H9 (cell line): ENCODE results near the gene GPR171. TPM values are rescaled to one million over a fixed set of nuclear protein-coding genes. Genes with fewer than 3 reads are reported as not detected.

Source experiments
- DNase-seq: peaks from one replicate; pipeline ENCODE4 v3.0.0-alpha.2; 2017
- H2AFZ ChIP-seq: one replicate; pipeline ENCODE4 v1.6.1; 2013; ENCODE audit warnings: mild to moderate bottlenecking, low read length, control low read depth, moderate library complexity
- H2AK5ac ChIP-seq: 2 replicates; pipeline ENCODE4 v1.6.1; 2013; ENCODE audit warnings: low read length, control low read depth, mixed read lengths; ENCODE audit not compliant: insufficient read length
- H2BK120ac ChIP-seq: one replicate; pipeline ENCODE4 v1.6.1; 2013; ENCODE audit warnings: low read depth, mild to moderate bottlenecking, low read length, control low read depth, inconsistent platforms; ENCODE audit not compliant: poor library complexity, severe bottlenecking
- H2BK12ac ChIP-seq: 2 replicates; pipeline ENCODE4 v1.6.1; 2013; ENCODE audit warnings: low read length, control low read depth, mixed read lengths, low read depth; ENCODE audit not compliant: insufficient read length
- H2BK15ac ChIP-seq: 2 replicates; pipeline ENCODE4 v1.6.1; 2013; ENCODE audit warnings: low read depth, low read length, control low read depth
- H2BK20ac ChIP-seq: one replicate; pipeline ENCODE4 v1.6.1; 2013; ENCODE audit warnings: low read depth, mild to moderate bottlenecking, low read length, control low read depth, inconsistent platforms; ENCODE audit not compliant: poor library complexity, severe bottlenecking
- H2BK5ac ChIP-seq: 2 replicates; pipeline ENCODE4 v1.6.1; 2013; ENCODE audit warnings: low read length, control low read depth, mixed read lengths; ENCODE audit not compliant: insufficient read length
- H3K14ac ChIP-seq: 2 replicates; pipeline ENCODE4 v1.6.1; 2013; ENCODE audit warnings: low read length, control low read depth; ENCODE audit not compliant: insufficient read depth
- H3K18ac ChIP-seq: 2 replicates; pipeline ENCODE4 v1.6.1; 2013; ENCODE audit warnings: low read depth, mild to moderate bottlenecking, mixed read lengths, low read length, control low read depth; ENCODE audit not compliant: insufficient read length
- H3K23ac ChIP-seq: 2 replicates; pipeline ENCODE4 v1.6.1; 2013; ENCODE audit warnings: low read length, control low read depth, mixed read lengths, low read depth; ENCODE audit not compliant: insufficient read length
- H3K23me2 ChIP-seq: 2 replicates; pipeline ENCODE4 v1.6.1; 2013; ENCODE audit warnings: low read depth, mild to moderate bottlenecking, mixed read lengths, low read length, control low read depth; ENCODE audit not compliant: insufficient read length, poor library complexity, severe bottlenecking
- H3K27ac ChIP-seq: 2 replicates; pipeline ENCODE4 v1.5.1; 2013; ENCODE audit warnings: low read length, control low read depth, mixed read lengths, low read depth; ENCODE audit not compliant: insufficient read length
- H3K27me3 ChIP-seq: 2 replicates; pipeline ENCODE4 v1.6.1; 2013; ENCODE audit warnings: low read length, control low read depth, inconsistent platforms; ENCODE audit not compliant: insufficient read depth
- H3K4ac ChIP-seq: 2 replicates; pipeline ENCODE4 v1.6.1; 2013; ENCODE audit warnings: low read depth, mild to moderate bottlenecking, control low read depth, inconsistent platforms, low read length, moderate library complexity
- H3K4me1 ChIP-seq: 2 replicates; pipeline ENCODE4 v1.6.1; 2013; ENCODE audit warnings: low read length, control low read depth, inconsistent platforms; ENCODE audit not compliant: insufficient read depth
- H3K4me2 ChIP-seq: 2 replicates; pipeline ENCODE4 v1.6.1; 2013; ENCODE audit warnings: low read length, control low read depth, mixed read lengths; ENCODE audit not compliant: insufficient read length, insufficient read depth
- H3K56ac ChIP-seq: 2 replicates; pipeline ENCODE4 v1.6.1; 2013; ENCODE audit warnings: low read depth, mild to moderate bottlenecking, mixed read lengths, low read length, control low read depth; ENCODE audit not compliant: insufficient read length
- H3K79me1 ChIP-seq: 2 replicates; pipeline ENCODE4 v1.6.1; 2013; ENCODE audit warnings: low read depth, mild to moderate bottlenecking, moderate library complexity, low read length, control low read depth, inconsistent platforms; ENCODE audit not compliant: insufficient read depth, poor library complexity, severe bottlenecking
- H3K79me2 ChIP-seq: 2 replicates; pipeline ENCODE4 v1.6.1; 2013; ENCODE audit warnings: low read length, control low read depth, inconsistent platforms; ENCODE audit not compliant: insufficient read depth
- H3K9ac ChIP-seq: 2 replicates; pipeline ENCODE4 v1.6.1; 2013; ENCODE audit warnings: low read length, control low read depth, mixed read lengths; ENCODE audit not compliant: insufficient read length; ENCODE audit errors: extremely low read depth
- H3K9me3 ChIP-seq: one replicate; pipeline ENCODE4 v1.6.1; 2013; ENCODE audit warnings: low read depth, low read length, inconsistent platforms; ENCODE audit not compliant: control insufficient read depth
- H3T11ph ChIP-seq: one replicate; pipeline ENCODE4 v1.6.1; 2013; ENCODE audit warnings: mild to moderate bottlenecking, low read length, control low read depth, inconsistent platforms
- H4K20me1 ChIP-seq: one replicate; pipeline ENCODE4 v1.6.1; 2013; ENCODE audit not compliant: control insufficient read depth, insufficient read length, insufficient read depth
- H4K5ac ChIP-seq: 2 replicates; pipeline ENCODE4 v1.6.1; 2013; ENCODE audit warnings: low read depth, mild to moderate bottlenecking, mixed read lengths, low read length, control low read depth; ENCODE audit not compliant: insufficient read length
- H4K8ac ChIP-seq: replicated peaks from 2 replicates; pipeline ENCODE4 v1.6.1; 2013; ENCODE audit warnings: low read length, control low read depth, mixed read lengths, low read depth; ENCODE audit not compliant: insufficient read length
- H4K91ac ChIP-seq: 2 replicates; pipeline ENCODE4 v1.6.1; 2013; ENCODE audit warnings: low read depth, mild to moderate bottlenecking, moderate library complexity, mixed read lengths, low read length, control low read depth; ENCODE audit not compliant: insufficient read length
- H3K27ac Mint-ChIP-seq, 3 experiments: 2 replicates in 2 of 3; 3 replicates in 1 of 3; pipeline ENCODE4 v1.8.0; 2020 to 2021; ENCODE audit warnings: mixed read lengths in 3 of 3, mild to moderate bottlenecking in 1 of 3, moderate library complexity in 1 of 3
- H3K27me3 Mint-ChIP-seq: 2 replicates; pipeline ENCODE4 v1.8.0; 2021; ENCODE audit warnings: low read depth, mild to moderate bottlenecking, moderate library complexity, mixed read lengths
- H3K36me3 Mint-ChIP-seq, 3 experiments: 2 replicates in 2 of 3; 3 replicates in 1 of 3; pipeline ENCODE4 v1.8.0; 2020 to 2021; ENCODE audit warnings: low read depth in 3 of 3, mixed read lengths in 3 of 3; ENCODE audit not compliant: insufficient read depth in 1 of 3
- H3K4me1 Mint-ChIP-seq, 2 experiments: 2 replicates each; pipeline ENCODE4 v1.8.0; 2020; ENCODE audit warnings: mixed read lengths in 2 of 2
- H3K4me3 Mint-ChIP-seq, 2 experiments: 2 replicates in 1 of 2; 3 replicates in 1 of 2; pipeline ENCODE4 v1.8.0; 2020 to 2021; ENCODE audit warnings: mild to moderate bottlenecking in 2 of 2, mixed read lengths in 2 of 2, moderate library complexity in 1 of 2
- H3K9me3 Mint-ChIP-seq, 2 experiments: 2 replicates in 1 of 2; 3 replicates in 1 of 2; pipeline ENCODE4 v1.8.0; 2020; ENCODE audit warnings: mild to moderate bottlenecking in 2 of 2, mixed read lengths in 2 of 2, moderate library complexity in 1 of 2
- CTCF ChIP-seq: fragments of 200-600 bp; sonication (generic); conservative IDR thresholded peaks from 3 replicates; pipeline ENCODE4 v1.8.0; 2021; ENCODE audit warnings: antibody characterized with exemption, mild to moderate bottlenecking
- WGBS: extraction: QIAGEN DNeasy Blood & Tissue Kit; methylation state at CpG from one replicate; pipeline ENCODE4 v1.1.7; 2013; ENCODE audit warnings: missing lambda C conversion rate, low lambda C conversion rate, mixed read lengths; ENCODE audit not compliant: insufficient read length; ENCODE audit errors: extremely low coverage; 5-methylcytosine and 5-hydroxymethylcytosine counted together
- total RNA-seq: library from RNA; stranded (reverse); gene quantifications from 2 replicates; pipeline ENCODE4 v1.2.1, GENCODE V29; 2021

The GPR171 gene
- total RNA-seq, 1 experiment from 2014 or later: not detected

- Histone ChIP-seq H3K4me2 (no peak overlapping the region), H4K20me1 (no peaks in the 10 kb centered on the region), H3K79me2 (no peaks in the 10 kb centered on the region), H4K8ac (no peak overlapping the region), H3K27ac (no peak overlapping the region), H3K9me3 (no peaks in the 10 kb centered on the region), H3K27me3 (no peaks in the 10 kb centered on the region), H3K56ac (no peak overlapping the region), H3T11ph (no peak overlapping the region), H4K91ac (no peak overlapping the region), H3K79me1 (no peaks in the 10 kb centered on the region), H2AK5ac (no peak overlapping the region), H3K23ac (no peak overlapping the region), H2BK20ac (no peak overlapping the region), H3K4ac (no peak overlapping the region), H4K5ac (no peak overlapping the region), H2BK15ac (no peak overlapping the region), H3K14ac (no peak overlapping the region), H2BK5ac (no peak overlapping the region), H3K9ac (no peak overlapping the region), H3K23me2 (no peaks in the 10 kb centered on the region), H2AFZ (no peak overlapping the region), H2BK12ac (no peak overlapping the region), H3K4me1 (no peaks in the 10 kb centered on the region), H3K18ac (no peak overlapping the region), H2BK120ac (no peak overlapping the region)
- peaks cover 10% of the 10 kb centered on the region in 2 experiments for H3K4me1 Mint-ChIP-seq
- no peak overlapping the region for H3K4me3 Mint-ChIP-seq
- no peak for DNase-seq
- no peaks in the 10 kb centered on the region for H3K27me3 Mint-ChIP-seq
- H3K9me3 Mint-ChIP-seq: no peaks in the 10 kb centered on the region
- peaks cover 2 to 16% (median 12%) of the 10 kb centered on the region in 3 experiments; a peak in 6 of 7 replicates for H3K36me3 Mint-ChIP-seq
- no CpG with 5 or more reads among the region's 8 CpGs for WGBS
- peak overlapping the region; percentile 80 to 87 (median 81) for H3K27ac Mint-ChIP-seq
- TF ChIP-seq CTCF: no peak
Observed at GRCh38 chr3:151155409-151156128, 47.4 kb downstream of the GPR171 start.
